ENCODE results near the gene FAM217B.
A peak's percentile ranks its signal among the peaks of the same experiment; 100 is the strongest.

Gene FAM217B

GRCh38 chr20:59940129-59940955 lies at the start of gene FAM217B, which contains the start of gene PPP1R3D:
TSS of gene FAM217B (plus strand) at chr20:59940389. CDS start at chr20:59943944, 3,555 bp downstream.
TSS of gene PPP1R3D (minus strand) at chr20:59940305. CDS start at chr20:59939931, 374 bp downstream.
- Histone ChIP-seq H3K27ac (ENCODE audit: low read depth, low read length) (peak within 1 kb of the TSS; percentile 92), H3K27me3 (ENCODE audit: control insufficient read depth in 1 of 2, insufficient read depth in 2 of 2, low read length in 2 of 2) (no peaks in the 10 kb centered on the region), H3K36me3 (ENCODE audit: control insufficient read depth in 1 of 2, insufficient read depth in 2 of 2, low read length in 2 of 2) (peaks cover 12 to 29% of the 10 kb centered on the region in 2 donors), H3K9ac (ENCODE audit: low read depth in 1 of 2, low read length in 2 of 2) (peak within 1 kb of the TSS; percentile 75 to 96), H3K4me3 (ENCODE audit: low read depth in 1 of 2, low read length in 2 of 2) (peak within 1 kb of the TSS; percentile 78 to 92), H3K9me3 (ENCODE audit: control insufficient read depth in 1 of 2, low read length in 2 of 2) (no peaks in the 10 kb centered on the region), H3K4me1 (ENCODE audit: control insufficient read depth in 1 of 2, insufficient read depth in 2 of 2, low read length in 2 of 2) (peaks cover 42% of the 10 kb centered on the region in 2 donors)

- Histone ChIP-seq H3K27ac (ENCODE audit: low read depth, low read length) (no peak overlapping the region), H3K27me3 (ENCODE audit: control insufficient read depth in 1 of 2, insufficient read depth in 2 of 2, low read length in 2 of 2) (no peaks in the 10 kb centered on the region), H3K9me3 (ENCODE audit: control insufficient read depth in 1 of 2, low read length in 2 of 2) (no peaks in the 10 kb centered on the region), H3K9ac (ENCODE audit: low read depth in 1 of 2, low read length in 2 of 2) (no peak overlapping the region), H3K4me3 (ENCODE audit: low read depth in 1 of 2, low read length in 2 of 2) (no peak overlapping the region), H3K4me1 (ENCODE audit: control insufficient read depth in 1 of 2, insufficient read depth in 2 of 2, low read length in 2 of 2) (peaks cover 0 to 8% of the 10 kb centered on the region in 2 donors), H3K36me3 (ENCODE audit: control insufficient read depth in 1 of 2, insufficient read depth in 2 of 2, low read length in 2 of 2) (no peaks in the 10 kb centered on the region)
Observed at GRCh38 chr20:59891581-59891980, 48.6 kb upstream of the FAM217B start.

GRCh38 chr20:59895908-59896307 lies 44.3 kb upstream of the FAM217B start:
- Histone ChIP-seq H3K27ac (ENCODE audit: low read depth, low read length) (no peak overlapping the region), H3K9ac (ENCODE audit: low read depth in 1 of 2, low read length in 2 of 2) (no peak overlapping the region), H3K4me3 (ENCODE audit: low read depth in 1 of 2, low read length in 2 of 2) (no peak overlapping the region), H3K36me3 (ENCODE audit: control insufficient read depth in 1 of 2, insufficient read depth in 2 of 2, low read length in 2 of 2) (no peaks in the 10 kb centered on the region), H3K9me3 (ENCODE audit: control insufficient read depth in 1 of 2, low read length in 2 of 2) (no peaks in the 10 kb centered on the region), H3K4me1 (ENCODE audit: control insufficient read depth in 1 of 2, insufficient read depth in 2 of 2, low read length in 2 of 2) (peaks cover 0 to 9% of the 10 kb centered on the region in 2 donors), H3K27me3 (ENCODE audit: control insufficient read depth in 1 of 2, insufficient read depth in 2 of 2, low read length in 2 of 2) (no peaks in the 10 kb centered on the region)

- Histone ChIP-seq H3K4me3 (ENCODE audit: low read depth in 1 of 2, low read length in 2 of 2) (no peak overlapping the region), H3K36me3 (ENCODE audit: control insufficient read depth in 1 of 2, insufficient read depth in 2 of 2, low read length in 2 of 2) (no peaks in the 10 kb centered on the region), H3K27ac (ENCODE audit: low read depth, low read length) (no peak overlapping the region), H3K9me3 (ENCODE audit: control insufficient read depth in 1 of 2, low read length in 2 of 2) (no peaks in the 10 kb centered on the region), H3K9ac (ENCODE audit: low read depth in 1 of 2, low read length in 2 of 2) (no peak overlapping the region), H3K27me3 (ENCODE audit: control insufficient read depth in 1 of 2, insufficient read depth in 2 of 2, low read length in 2 of 2) (no peaks in the 10 kb centered on the region), H3K4me1 (ENCODE audit: control insufficient read depth in 1 of 2, insufficient read depth in 2 of 2, low read length in 2 of 2) (no peaks in the 10 kb centered on the region)
Observed at GRCh38 chr20:59902470-59902869, 37.7 kb upstream of the FAM217B start.

GRCh38 chr20:59903621-59904020 lies 36.6 kb upstream of the FAM217B start:
- Histone ChIP-seq H3K4me1 (ENCODE audit: control insufficient read depth in 1 of 2, insufficient read depth in 2 of 2, low read length in 2 of 2) (no peaks in the 10 kb centered on the region), H3K9me3 (ENCODE audit: control insufficient read depth in 1 of 2, low read length in 2 of 2) (no peaks in the 10 kb centered on the region), H3K9ac (ENCODE audit: low read depth in 1 of 2, low read length in 2 of 2) (no peak overlapping the region), H3K27ac (ENCODE audit: low read depth, low read length) (no peak overlapping the region), H3K4me3 (ENCODE audit: low read depth in 1 of 2, low read length in 2 of 2) (no peak overlapping the region), H3K27me3 (ENCODE audit: control insufficient read depth in 1 of 2, insufficient read depth in 2 of 2, low read length in 2 of 2) (no peaks in the 10 kb centered on the region), H3K36me3 (ENCODE audit: control insufficient read depth in 1 of 2, insufficient read depth in 2 of 2, low read length in 2 of 2) (no peaks in the 10 kb centered on the region)

- no peak overlapping the region for H3K27ac ChIP-seq (ENCODE audit: low read depth, low read length)
- no peaks in the 10 kb centered on the region for H3K27me3 ChIP-seq (ENCODE audit: control insufficient read depth in 1 of 2, insufficient read depth in 2 of 2, low read length in 2 of 2)
- no peak overlapping the region for H3K4me3 ChIP-seq (ENCODE audit: low read depth in 1 of 2, low read length in 2 of 2)
- no peaks in the 10 kb centered on the region for H3K9me3 ChIP-seq (ENCODE audit: control insufficient read depth in 1 of 2, low read length in 2 of 2)
- no peaks in the 10 kb centered on the region for H3K36me3 ChIP-seq (ENCODE audit: control insufficient read depth in 1 of 2, insufficient read depth in 2 of 2, low read length in 2 of 2)
- H3K9ac ChIP-seq (ENCODE audit: low read depth in 1 of 2, low read length in 2 of 2), result no peak overlapping the region
- H3K4me1 ChIP-seq (ENCODE audit: control insufficient read depth in 1 of 2, insufficient read depth in 2 of 2, low read length in 2 of 2), result no peaks in the 10 kb centered on the region
Observed at GRCh38 chr20:59908855-59909254, 31.3 kb upstream of the FAM217B start.

GRCh38 chr20:59911041-59911440 lies 29.1 kb upstream of the FAM217B start:
- H3K9me3 ChIP-seq (ENCODE audit: control insufficient read depth in 1 of 2, low read length in 2 of 2), result no peaks in the 10 kb centered on the region
- H3K9ac ChIP-seq (ENCODE audit: low read depth in 1 of 2, low read length in 2 of 2), result no peak overlapping the region

GRCh38 chr20:59912609-59913008 lies 27.6 kb upstream of the FAM217B start:
- no peak overlapping the region for H3K9ac ChIP-seq (ENCODE audit: low read depth in 1 of 2, low read length in 2 of 2)
- H3K4me1 ChIP-seq (ENCODE audit: control insufficient read depth in 1 of 2, insufficient read depth in 2 of 2, low read length in 2 of 2), result no peaks in the 10 kb centered on the region
- no peaks in the 10 kb centered on the region for H3K27me3 ChIP-seq (ENCODE audit: control insufficient read depth in 1 of 2, insufficient read depth in 2 of 2, low read length in 2 of 2)
- H3K27ac ChIP-seq (ENCODE audit: low read depth, low read length), result no peak overlapping the region
- H3K4me3 ChIP-seq (ENCODE audit: low read depth in 1 of 2, low read length in 2 of 2), result no peak overlapping the region
- no peaks in the 10 kb centered on the region for H3K36me3 ChIP-seq (ENCODE audit: control insufficient read depth in 1 of 2, insufficient read depth in 2 of 2, low read length in 2 of 2)
- H3K9me3 ChIP-seq (ENCODE audit: control insufficient read depth in 1 of 2, low read length in 2 of 2), result no peaks in the 10 kb centered on the region

More at GRCh38 chr20:59911041-59911440, 29.1 kb upstream of the FAM217B start:
- Histone ChIP-seq H3K36me3 (ENCODE audit: control insufficient read depth in 1 of 2, insufficient read depth in 2 of 2, low read length in 2 of 2) (no peaks in the 10 kb centered on the region), H3K4me1 (ENCODE audit: control insufficient read depth in 1 of 2, insufficient read depth in 2 of 2, low read length in 2 of 2) (no peaks in the 10 kb centered on the region), H3K27ac (ENCODE audit: low read depth, low read length) (no peak overlapping the region), H3K27me3 (ENCODE audit: control insufficient read depth in 1 of 2, insufficient read depth in 2 of 2, low read length in 2 of 2) (no peaks in the 10 kb centered on the region), H3K4me3 (ENCODE audit: low read depth in 1 of 2, low read length in 2 of 2) (no peak overlapping the region)

- Histone ChIP-seq H3K4me3 (ENCODE audit: low read depth in 1 of 2, low read length in 2 of 2) (no peak overlapping the region), H3K9ac (ENCODE audit: low read depth in 1 of 2, low read length in 2 of 2) (no peak overlapping the region), H3K27me3 (ENCODE audit: control insufficient read depth in 1 of 2, insufficient read depth in 2 of 2, low read length in 2 of 2) (no peaks in the 10 kb centered on the region), H3K36me3 (ENCODE audit: control insufficient read depth in 1 of 2, insufficient read depth in 2 of 2, low read length in 2 of 2) (no peaks in the 10 kb centered on the region), H3K27ac (ENCODE audit: low read depth, low read length) (no peak overlapping the region), H3K9me3 (ENCODE audit: control insufficient read depth in 1 of 2, low read length in 2 of 2) (no peaks in the 10 kb centered on the region), H3K4me1 (ENCODE audit: control insufficient read depth in 1 of 2, insufficient read depth in 2 of 2, low read length in 2 of 2) (peaks cover 0 to 2% of the 10 kb centered on the region in 2 donors)
Observed at GRCh38 chr20:59920944-59921343, 19.2 kb upstream of the FAM217B start.

GRCh38 chr20:59923514-59923913 lies 16.7 kb upstream of the FAM217B start:
- H3K36me3 ChIP-seq (ENCODE audit: control insufficient read depth in 1 of 2, insufficient read depth in 2 of 2, low read length in 2 of 2), result no peaks in the 10 kb centered on the region
- H3K9ac ChIP-seq (ENCODE audit: low read depth in 1 of 2, low read length in 2 of 2), result no peak overlapping the region
- no peak overlapping the region for H3K4me3 ChIP-seq (ENCODE audit: low read depth in 1 of 2, low read length in 2 of 2)
- H3K9me3 ChIP-seq (ENCODE audit: control insufficient read depth in 1 of 2, low read length in 2 of 2), result no peaks in the 10 kb centered on the region
- no peak overlapping the region for H3K27ac ChIP-seq (ENCODE audit: low read depth, low read length)
- no peaks in the 10 kb centered on the region for H3K27me3 ChIP-seq (ENCODE audit: control insufficient read depth in 1 of 2, insufficient read depth in 2 of 2, low read length in 2 of 2)
- H3K4me1 ChIP-seq (ENCODE audit: control insufficient read depth in 1 of 2, insufficient read depth in 2 of 2, low read length in 2 of 2), result peaks cover 3 to 4% of the 10 kb centered on the region in 2 donors

Data from duodenal mucosa (tissue), 2 donors.